D721Med (cell line): ENCODE measurements around the gene SPSB1.
"Not testable (repeated sequence)": the region's sequence is repeated elsewhere in the genome, so short reads cannot be mapped to it uniquely, and the experiment has no call there.

Experiments used
- DNase-seq: peaks from one replicate; pipeline ENCODE4 v3.0.0; 2011; ENCODE audit warnings: low spot score; ENCODE audit not compliant: insufficient read length
- FAIRE-seq: peaks from 2 replicates; lab custom pipeline; 2011; peaks lifted over from hg19 to GRCh38; lab: Jason Lieb, UNC
- TF ChIP-seq, protein P1 (sequence below): IDR thresholded peaks from 2 replicates; pipeline ENCODE4 v1.5.1; 2012; ENCODE audit warnings: mild to moderate bottlenecking, control low read depth; ENCODE audit not compliant: insufficient read depth; ENCODE audit errors: missing control alignments

The SPSB1 gene

DNA sequence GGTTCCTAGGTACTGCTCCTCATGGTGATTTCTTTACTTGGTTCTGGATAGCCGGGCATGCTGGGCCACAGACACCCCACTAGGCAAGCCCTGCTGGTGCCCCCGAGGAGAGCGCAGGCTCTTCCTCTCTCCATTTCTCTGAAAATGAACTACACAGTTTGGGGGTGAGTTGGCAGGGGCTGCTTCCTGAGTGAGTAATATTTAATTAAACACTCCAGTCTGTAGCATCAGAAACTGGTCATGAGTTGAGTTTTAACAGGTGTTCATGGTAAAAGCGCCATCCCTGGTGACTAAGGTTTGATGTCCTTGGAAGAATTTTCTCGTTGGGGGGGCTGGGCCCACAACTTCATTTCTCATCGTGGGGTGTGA is 1.7 kb downstream of the SPSB1 start:
- DNase-seq (no peak), FAIRE-seq (no peak)
- TF ChIP-seq, protein P1, sequence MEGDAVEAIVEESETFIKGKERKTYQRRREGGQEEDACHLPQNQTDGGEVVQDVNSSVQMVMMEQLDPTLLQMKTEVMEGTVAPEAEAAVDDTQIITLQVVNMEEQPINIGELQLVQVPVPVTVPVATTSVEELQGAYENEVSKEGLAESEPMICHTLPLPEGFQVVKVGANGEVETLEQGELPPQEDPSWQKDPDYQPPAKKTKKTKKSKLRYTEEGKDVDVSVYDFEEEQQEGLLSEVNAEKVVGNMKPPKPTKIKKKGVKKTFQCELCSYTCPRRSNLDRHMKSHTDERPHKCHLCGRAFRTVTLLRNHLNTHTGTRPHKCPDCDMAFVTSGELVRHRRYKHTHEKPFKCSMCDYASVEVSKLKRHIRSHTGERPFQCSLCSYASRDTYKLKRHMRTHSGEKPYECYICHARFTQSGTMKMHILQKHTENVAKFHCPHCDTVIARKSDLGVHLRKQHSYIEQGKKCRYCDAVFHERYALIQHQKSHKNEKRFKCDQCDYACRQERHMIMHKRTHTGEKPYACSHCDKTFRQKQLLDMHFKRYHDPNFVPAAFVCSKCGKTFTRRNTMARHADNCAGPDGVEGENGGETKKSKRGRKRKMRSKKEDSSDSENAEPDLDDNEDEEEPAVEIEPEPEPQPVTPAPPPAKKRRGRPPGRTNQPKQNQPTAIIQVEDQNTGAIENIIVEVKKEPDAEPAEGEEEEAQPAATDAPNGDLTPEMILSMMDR, result no peak

DNA sequence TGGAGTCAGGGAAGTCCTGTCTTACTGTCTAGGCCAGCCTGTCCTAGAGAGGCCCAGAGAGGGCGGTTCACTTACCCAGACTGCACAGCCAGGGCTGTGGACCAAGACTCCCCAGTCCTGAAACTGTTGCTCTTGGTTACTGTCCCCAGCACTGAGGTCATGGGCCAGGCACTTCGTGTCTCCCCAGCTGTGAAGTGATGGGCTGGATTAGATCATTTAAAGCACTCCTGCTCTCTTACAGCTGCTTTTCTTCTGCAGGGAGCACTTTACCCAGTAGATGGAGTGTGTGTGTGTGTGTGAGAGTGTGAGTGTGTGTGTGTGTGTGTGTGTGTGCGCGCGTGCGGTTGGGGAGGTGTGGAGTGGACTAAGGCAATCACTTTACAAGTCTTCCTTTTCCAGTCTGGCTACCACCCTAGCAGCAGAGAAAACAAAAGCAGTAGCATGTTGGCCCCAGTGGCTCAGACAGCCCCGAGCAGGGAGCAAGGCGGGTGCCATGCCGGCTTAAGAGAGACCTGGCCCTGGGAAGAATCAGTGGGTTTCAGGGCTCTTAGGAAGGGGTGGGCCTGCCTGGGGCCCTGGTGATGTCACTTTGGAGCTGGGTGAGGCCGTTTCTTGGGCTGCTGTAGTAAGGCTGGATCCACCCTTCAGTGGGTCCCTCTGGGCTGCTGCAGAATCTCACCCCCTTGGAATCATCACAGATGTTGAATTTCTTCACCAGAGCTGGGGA is 2.4 kb downstream of the SPSB1 start:
- TF ChIP-seq, protein P1, result no peak
- FAIRE-seq (no peak), DNase-seq (no peak)

DNA sequence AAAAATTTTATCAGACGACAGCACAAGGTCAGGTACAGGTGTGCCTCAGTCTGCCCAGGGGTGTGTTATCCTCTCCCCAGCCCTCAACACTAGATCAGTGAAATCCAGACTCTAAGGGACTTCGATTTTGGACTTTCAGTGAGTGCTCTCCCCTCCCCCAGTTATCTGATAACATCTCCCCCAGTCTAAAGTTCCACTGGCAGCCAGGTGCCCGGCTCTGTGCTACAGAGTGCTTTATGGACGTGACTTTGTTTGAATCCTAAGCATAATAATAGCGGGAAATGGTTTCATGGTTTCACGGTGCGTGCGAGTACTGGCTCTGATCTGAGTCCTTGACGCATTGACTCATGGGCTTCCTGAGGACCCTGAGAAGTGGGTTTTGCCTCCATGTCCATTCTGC is 3.2 kb downstream of the SPSB1 start:
- DNase-seq (no peak), FAIRE-seq (no peak)
- TF ChIP-seq, protein P1, result no peak

DNA sequence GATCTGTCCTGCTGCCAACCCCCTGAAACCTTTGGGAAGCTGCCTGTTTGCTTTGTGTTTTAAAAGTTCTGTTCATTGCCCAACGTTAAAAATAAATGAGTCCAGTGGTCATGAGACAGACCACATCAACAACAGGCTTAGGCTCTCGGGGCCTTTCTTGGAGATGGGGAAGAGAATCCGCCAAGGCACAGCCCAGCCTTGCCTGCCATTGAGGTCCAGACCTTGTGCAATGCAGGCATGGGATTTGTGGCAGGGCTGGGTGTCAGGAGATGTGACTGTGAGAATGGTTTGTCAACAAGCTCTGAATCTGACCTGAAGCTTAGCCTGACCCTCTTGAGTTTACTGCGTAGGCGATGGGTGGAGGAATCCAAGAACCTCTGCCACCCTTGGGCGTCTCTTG is 4.2 kb downstream of the SPSB1 start:
- no peak for DNase-seq
- no peak for FAIRE-seq
- TF ChIP-seq, protein P1, result no peak

DNA sequence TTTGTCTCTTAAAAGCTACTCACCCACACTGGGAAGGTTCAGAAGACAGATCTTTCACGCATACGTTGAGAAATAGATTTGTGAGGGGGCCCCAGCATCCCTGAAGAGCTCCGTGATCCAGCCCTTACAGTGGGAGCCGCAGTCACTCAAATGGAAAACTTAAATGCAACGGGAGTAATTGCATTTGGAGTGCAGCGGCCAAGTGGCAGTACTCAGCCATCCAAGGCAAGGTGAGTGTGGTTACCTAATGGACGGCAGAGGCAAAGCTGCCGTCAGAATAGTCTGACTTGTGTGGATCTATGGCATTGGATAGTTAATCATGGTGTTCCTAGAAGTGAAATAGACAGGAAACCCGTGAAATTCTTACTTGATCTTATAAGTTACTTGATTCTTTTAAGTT is 5.1 kb downstream of the SPSB1 start:
- TF ChIP-seq, protein P1, result no peak
- FAIRE-seq (no peak), DNase-seq (no peak)

DNA sequence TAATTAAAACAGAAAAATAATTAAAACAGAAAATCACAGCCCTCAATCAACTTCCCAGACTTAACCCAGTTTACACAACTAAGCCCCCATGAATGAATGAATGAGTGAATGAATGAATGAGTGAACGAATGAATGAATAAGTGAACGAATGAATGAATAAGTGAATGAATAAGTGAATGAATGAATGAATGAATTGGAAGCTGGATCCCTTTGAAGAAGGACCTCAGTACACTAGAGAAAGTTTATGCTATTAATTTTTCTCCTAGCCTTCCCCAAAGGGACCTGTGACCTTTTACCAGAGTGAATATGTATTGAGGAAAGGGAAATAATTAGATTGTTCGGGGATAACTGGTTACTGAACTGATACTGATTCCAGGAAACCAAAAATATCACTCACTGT is 5.6 kb downstream of the SPSB1 start:
- DNase-seq (no peak), FAIRE-seq (no peak)
- TF ChIP-seq, protein P1, result no peak

DNA sequence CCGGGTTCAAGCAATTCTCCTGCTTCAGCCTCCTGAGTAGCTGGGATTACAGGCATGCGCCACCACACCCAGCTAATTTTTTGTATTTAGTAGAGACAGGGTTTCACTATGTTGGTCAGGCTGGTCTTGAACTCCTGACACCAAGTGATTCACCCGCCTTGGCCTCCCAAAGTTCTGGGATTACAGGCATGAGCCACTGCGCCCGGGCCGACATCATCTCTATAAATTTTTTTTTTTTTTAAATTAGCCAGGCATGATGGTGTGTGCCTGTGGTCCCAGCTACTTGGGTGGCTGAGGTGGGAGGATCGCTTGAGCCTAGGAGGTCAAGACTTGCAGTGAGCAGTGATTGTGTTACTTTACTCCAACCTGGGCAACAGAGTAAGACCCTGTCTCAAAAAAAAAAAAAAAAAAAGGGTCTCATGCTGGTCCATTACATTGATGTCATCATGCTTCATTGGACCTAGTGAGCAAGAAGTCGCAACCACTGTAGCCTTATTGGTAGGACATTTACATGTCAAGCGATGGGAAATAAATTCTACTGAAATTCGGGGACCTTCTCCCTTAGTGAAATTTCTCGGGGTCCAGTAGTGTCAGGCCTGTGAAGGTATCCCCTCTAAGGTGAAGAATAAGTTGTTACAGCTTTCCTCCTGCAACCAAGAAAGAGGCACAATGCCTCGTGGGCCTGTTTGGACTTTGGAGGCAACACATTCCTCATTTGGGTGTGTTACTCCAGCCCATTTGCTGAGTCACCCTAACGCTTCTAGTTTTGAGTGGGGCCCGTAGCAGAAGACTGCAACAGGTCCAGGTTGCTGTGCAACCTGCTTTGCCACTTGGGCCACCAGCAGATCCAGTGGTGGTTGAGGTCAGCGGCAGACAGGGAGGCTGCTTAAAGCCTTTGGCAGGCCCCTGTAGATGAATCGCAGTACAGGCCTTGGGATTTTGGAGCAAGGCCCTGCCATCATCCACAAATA is 7.2 kb downstream of the SPSB1 start:
- DNase-seq, FAIRE-seq: not testable (repeated sequence)
